GM21528 (cell line): ENCODE data around the gene AP3M1.

Experiments used
- ATAC-seq: cut with Tn5 transposase; IDR thresholded peaks from one replicate; pipeline ENCODE4 v1.9.1; 2021; ENCODE audit warnings: mild to moderate bottlenecking, moderate library complexity; ENCODE audit not compliant: unreplicated experiment, low FRiP score

Gene AP3M1

GRCh38 chr10:74117738-74118137 is 32.9 kb downstream of the AP3M1 start:
- ATAC-seq = no peak

GRCh38 chr10:74114041-74114448 is 36.6 kb downstream of the AP3M1 start:
- no peak for ATAC-seq

GRCh38 chr10:74113546-74113945 is 37.1 kb downstream of the AP3M1 start:
- no peak for ATAC-seq

DNA sequence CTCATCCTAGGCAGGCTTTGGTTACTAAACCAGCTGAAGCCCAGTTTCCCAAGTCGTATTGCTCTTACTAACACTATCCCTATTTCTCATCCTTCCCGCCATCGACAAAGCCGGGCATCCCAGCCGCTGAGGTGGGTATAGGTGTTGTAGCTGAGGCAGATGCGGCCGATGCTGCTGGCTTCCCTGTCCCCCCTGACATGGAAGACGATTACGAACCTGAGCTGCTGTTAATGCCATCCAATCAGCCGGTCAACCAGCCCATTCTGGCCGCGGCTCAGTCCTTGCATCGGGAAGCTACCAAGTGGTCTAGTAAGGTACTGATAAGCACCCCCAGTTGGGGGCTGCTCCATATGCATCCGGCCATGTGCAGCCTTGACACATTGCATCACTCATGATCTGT is 38.8 kb downstream of the AP3M1 start:
- ATAC-seq = no peak

- no peak for ATAC-seq
Observed at GRCh38 chr10:74110120-74110519, 40.5 kb downstream of the AP3M1 start.

GRCh38 chr10:74109452-74109851 is 41.2 kb downstream of the AP3M1 start:
- ATAC-seq = no peak

- no peak for ATAC-seq
Observed at GRCh38 chr10:74107391-74107790, 43.2 kb downstream of the AP3M1 start.

GRCh38 chr10:74104996-74105395 is 45.6 kb downstream of the AP3M1 start:
- ATAC-seq = no peak

DNA sequence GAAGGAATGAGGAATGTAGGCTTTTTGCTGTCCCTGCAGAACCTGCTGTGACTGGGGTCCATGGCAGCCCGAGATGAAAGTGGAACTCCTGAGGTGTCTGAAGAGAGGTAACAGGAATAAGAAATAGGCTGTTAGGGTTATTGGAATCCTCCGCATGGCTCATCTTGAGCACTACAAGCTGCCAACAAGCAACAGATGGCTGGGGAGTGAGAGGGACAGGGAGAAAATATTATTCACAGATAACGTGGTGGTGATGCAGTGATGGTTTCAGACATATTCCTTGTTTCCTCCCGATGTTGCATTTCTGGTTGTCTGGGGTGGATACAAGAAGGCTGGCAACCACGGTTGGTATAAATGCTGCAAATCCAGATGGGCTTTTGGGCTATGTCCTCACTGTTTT is 46.1 kb downstream of the AP3M1 start:
- ATAC-seq = no peak

GRCh38 chr10:74103560-74104258 is 46.9 kb downstream of the AP3M1 start:
- ATAC-seq = no peak

GRCh38 chr10:74099836-74100235 is 50.8 kb downstream of the AP3M1 start:
- no peak for ATAC-seq

DNA sequence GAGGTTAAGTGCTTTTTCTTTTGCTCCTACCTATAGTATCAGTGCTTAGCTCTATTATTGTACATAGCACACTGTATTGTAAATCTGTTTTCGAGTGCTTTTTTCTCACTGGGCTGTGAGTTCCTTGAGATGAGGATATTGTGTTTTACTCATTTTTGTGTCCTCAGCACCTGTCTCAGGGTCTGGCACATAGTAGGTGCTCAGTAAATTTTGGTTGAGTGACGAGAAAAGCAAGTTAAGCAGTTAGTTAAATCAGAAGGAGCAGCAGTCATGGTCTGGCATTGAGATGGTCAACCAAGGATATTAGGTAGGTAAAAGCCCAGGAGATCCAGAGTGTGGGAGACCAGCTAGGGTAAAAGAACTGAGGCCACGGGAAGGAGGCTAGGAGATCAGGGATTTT is 51.2 kb downstream of the AP3M1 start:
- no peak for ATAC-seq

- no peak for ATAC-seq
Observed at GRCh38 chr10:74097776-74098175, 52.9 kb downstream of the AP3M1 start.

DNA sequence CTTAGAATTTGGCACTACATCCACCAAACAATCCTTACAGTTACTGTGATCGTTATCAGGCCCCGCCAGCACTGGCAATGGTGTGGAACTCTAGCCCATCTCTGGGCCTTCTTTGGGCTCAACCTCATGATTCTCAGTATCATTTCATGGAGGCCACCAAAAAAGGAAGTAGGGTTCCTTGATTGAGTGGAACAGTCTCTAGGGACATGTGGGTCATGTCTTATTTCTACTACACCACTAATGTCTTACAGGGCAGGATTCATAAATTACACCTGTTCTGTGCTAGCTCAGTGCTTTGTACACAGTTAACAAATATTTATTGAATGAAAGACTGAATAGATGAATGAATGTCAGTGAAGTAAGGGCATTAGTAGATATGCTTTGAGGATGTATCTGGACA is 53.9 kb downstream of the AP3M1 start:
- peak; percentile 82 for ATAC-seq

DNA sequence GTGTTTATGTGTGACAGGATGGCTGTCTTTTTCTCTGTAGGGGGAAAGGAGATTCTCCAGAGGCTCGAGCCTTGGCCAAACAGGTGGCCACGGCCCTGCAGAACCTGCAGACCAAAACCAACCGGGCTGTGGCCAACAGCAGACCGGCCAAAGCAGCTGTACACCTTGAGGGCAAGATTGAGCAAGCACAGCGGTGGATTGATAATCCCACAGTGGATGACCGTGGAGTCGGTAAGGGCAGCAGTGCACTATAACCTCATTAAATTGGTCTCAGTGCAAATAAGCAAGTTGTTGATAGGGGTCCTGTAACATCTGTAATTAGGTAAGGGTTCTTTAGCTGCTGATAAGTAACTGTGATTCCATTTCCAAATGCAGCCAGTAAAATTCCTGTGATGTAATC is 56.4 kb downstream of the AP3M1 start:
- ATAC-seq = no peak

- no peak for ATAC-seq
Observed at GRCh38 chr10:74093530-74094164, 57.0 kb downstream of the AP3M1 start.

DNA sequence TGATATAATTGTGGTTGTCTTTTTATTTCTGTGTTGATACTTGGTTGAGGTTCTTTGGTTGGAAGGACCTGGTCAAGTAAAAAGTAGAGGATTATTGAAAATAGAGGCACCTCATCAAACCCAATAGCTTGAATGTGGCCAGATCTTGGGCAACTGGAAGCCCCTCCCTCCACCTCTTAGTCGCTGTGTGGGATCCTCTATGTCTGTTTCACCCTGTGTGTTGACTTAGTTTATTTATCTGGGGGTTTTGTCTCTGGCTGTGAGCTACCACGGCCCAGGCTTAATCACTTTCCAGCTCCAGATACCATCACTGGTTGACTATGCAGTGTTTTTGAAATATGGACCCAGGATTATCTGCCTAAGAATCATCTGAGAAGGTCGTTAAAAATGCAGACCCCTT is 58.3 kb downstream of the AP3M1 start:
- no peak for ATAC-seq

GRCh38 chr10:74088722-74089121 is 61.9 kb downstream of the AP3M1 start:
- ATAC-seq = no peak

DNA sequence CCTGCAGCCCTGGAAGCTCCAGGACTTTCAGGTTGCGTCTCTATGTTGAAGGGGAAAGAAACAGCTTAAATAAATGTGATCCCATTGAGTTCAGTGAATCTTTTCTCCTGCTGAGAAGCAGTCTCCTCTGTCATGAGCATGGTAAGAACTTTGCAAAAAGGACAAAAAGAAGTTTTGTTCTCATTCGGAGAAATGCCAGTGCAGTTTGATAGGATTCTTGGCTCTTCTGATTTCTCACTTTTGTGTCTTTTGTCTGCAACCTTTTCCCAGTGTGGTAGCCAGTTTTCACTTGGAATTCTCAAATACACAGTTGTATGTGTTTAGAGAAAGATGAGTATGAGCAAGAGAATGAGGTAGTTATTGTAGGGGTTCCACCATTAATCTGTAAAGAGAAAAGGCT is 64.3 kb downstream of the AP3M1 start:
- no peak for ATAC-seq

- ATAC-seq = no peak
Observed at GRCh38 chr10:74084955-74085354, 65.7 kb downstream of the AP3M1 start.

DNA sequence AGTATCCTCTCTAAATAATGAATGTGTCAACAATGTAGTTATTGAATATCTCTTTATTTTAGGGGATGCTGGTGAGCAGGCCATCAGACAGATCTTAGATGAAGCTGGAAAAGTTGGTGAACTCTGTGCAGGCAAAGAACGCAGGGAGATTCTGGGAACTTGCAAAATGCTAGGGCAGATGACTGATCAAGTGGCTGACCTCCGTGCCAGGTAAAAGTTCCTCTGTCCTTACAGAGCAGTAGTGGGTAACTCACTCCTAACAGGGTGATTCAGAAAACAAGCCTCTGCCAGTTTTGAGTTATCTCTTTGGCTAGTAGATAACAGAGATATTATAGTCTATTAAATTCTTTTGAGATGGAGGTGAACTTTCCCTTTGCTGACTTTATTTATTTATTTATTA is 67.3 kb downstream of the AP3M1 start:
- no peak for ATAC-seq

DNA sequence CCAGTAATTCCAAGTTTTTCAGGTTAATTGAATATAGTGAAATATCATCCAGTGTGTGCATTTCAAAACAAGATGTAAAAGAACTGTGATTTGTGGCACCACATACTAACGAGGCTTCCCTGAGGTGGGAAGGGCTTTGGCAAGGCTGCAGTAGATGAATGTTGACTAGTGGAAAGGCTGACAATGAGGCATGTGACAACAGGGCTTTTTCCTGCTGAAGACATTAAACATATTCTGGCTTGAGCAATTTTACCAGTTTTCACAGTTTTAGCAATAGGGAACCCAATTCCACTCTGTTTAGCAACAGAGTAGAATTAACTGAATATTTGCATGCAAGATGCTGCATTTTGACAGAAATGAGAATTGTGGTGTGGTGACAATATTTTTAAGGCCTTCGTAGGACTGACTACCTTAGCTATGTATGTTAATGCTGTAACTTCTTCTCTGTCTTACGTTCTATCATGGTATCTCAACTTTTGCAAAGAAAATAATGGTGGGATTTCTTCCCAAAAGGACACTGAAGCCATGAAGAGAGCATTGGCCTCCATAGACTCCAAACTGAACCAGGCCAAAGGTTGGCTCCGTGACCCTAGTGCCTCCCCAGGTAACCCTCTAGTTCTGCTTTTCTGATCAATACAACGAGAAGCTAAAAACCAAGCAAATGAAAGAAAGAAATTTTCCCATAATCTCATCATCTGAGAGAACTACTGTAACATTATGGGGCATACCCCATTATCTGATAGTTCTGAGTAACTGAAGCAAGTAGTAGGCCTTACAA is 68.5 kb downstream of the AP3M1 start:
- no peak for ATAC-seq
